MM.1S (cell line): Measurements from ENCODE around the gene AMOTL2.

Experiments used
- DNase-seq: peaks from one replicate; pipeline ENCODE4 v3.0.0-alpha.2; 2015
- H2AFZ ChIP-seq: fragments of 300-600 bp; sonication (generic); 2 replicates; pipeline ENCODE4 v1.6.0; 2016; ENCODE audit warnings: antibody characterized with exemption, low read length
- H3F3A ChIP-seq: fragments of 300-600 bp; sonication (generic); 2 replicates; pipeline ENCODE4 v1.6.1; 2016; ENCODE audit warnings: mild to moderate bottlenecking, antibody characterized with exemption, low read length, moderate library complexity, mixed read lengths; ENCODE audit not compliant: insufficient read depth
- H3K27ac ChIP-seq: fragments of 300-600 bp; sonication (generic); 2 replicates; pipeline ENCODE4 v1.5.1; 2016; ENCODE audit warnings: mild to moderate bottlenecking, low read length
- H3K27me3 ChIP-seq: fragments of 300-600 bp; sonication (generic); replicated peaks from 2 replicates; pipeline ENCODE4 v1.6.0; 2016; ENCODE audit warnings: low read length; ENCODE audit not compliant: insufficient read depth
- H3K36me3 ChIP-seq: fragments of 300-600 bp; sonication (generic); replicated peaks from 2 replicates; pipeline ENCODE4 v1.6.1; 2016; ENCODE audit warnings: mild to moderate bottlenecking, low read length, mixed read lengths; ENCODE audit not compliant: insufficient read depth
- H3K4me1 ChIP-seq: fragments of 300-600 bp; sonication (generic); 2 replicates; pipeline ENCODE4 v1.6.1; 2016; ENCODE audit warnings: low read length, mixed read lengths
- H3K4me2 ChIP-seq: fragments of 300-600 bp; sonication (generic); 2 replicates; pipeline ENCODE4 v1.6.0; 2016; ENCODE audit warnings: low read depth, low read length
- H3K4me3 ChIP-seq: fragments of 300-600 bp; sonication (generic); 2 replicates; pipeline ENCODE4 v1.5.1; 2016; ENCODE audit warnings: low read length, mixed read lengths
- H3K79me2 ChIP-seq: fragments of 300-600 bp; sonication (generic); 2 replicates; pipeline ENCODE4 v1.6.1; 2016; ENCODE audit warnings: mixed run types, low read length, mixed read lengths
- H3K9ac ChIP-seq: fragments of 300-600 bp; sonication (generic); 2 replicates; pipeline ENCODE4 v1.6.1; 2016; ENCODE audit warnings: low read length, mixed read lengths
- H3K9me2 ChIP-seq: fragments of 300-600 bp; sonication (generic); replicated peaks from 2 replicates; pipeline ENCODE4 v1.6.1; 2016; ENCODE audit warnings: mild to moderate bottlenecking, low read length, mixed read lengths; ENCODE audit not compliant: insufficient read depth
- H3K9me3 ChIP-seq: fragments of 300-600 bp; sonication (generic); replicated peaks from 2 replicates; pipeline ENCODE4 v1.6.1; 2016; ENCODE audit warnings: mild to moderate bottlenecking, low read length, mixed read lengths; ENCODE audit not compliant: insufficient read depth
- H4K20me1 ChIP-seq: fragments of 300-600 bp; sonication (generic); 2 replicates; pipeline ENCODE4 v1.6.1; 2016; ENCODE audit warnings: mild to moderate bottlenecking, low read length, moderate library complexity, mixed read lengths; ENCODE audit not compliant: insufficient read depth
- EZH2 ChIP-seq: fragments of 300-600 bp; sonication (generic); optimal IDR thresholded peaks from 2 replicates; pipeline ENCODE3; 2017; ENCODE audit warnings: low read depth, mild to moderate bottlenecking, antibody characterized with exemption, low read length, mixed read lengths
- EZH2phosphoT487 ChIP-seq: fragments of 300-600 bp; sonication (generic); IDR thresholded peaks from 2 replicates; pipeline ENCODE4 v1.6.1; 2018; ENCODE audit warnings: antibody characterized with exemption, low read length
- TF ChIP-seq, protein P1 (sequence below): fragments of 300-600 bp; sonication (generic); IDR thresholded peaks from 2 replicates; pipeline ENCODE4 v1.5.1; 2016; ENCODE audit warnings: antibody characterized with exemption, low read length, mixed read lengths

The AMOTL2 gene

DNA sequence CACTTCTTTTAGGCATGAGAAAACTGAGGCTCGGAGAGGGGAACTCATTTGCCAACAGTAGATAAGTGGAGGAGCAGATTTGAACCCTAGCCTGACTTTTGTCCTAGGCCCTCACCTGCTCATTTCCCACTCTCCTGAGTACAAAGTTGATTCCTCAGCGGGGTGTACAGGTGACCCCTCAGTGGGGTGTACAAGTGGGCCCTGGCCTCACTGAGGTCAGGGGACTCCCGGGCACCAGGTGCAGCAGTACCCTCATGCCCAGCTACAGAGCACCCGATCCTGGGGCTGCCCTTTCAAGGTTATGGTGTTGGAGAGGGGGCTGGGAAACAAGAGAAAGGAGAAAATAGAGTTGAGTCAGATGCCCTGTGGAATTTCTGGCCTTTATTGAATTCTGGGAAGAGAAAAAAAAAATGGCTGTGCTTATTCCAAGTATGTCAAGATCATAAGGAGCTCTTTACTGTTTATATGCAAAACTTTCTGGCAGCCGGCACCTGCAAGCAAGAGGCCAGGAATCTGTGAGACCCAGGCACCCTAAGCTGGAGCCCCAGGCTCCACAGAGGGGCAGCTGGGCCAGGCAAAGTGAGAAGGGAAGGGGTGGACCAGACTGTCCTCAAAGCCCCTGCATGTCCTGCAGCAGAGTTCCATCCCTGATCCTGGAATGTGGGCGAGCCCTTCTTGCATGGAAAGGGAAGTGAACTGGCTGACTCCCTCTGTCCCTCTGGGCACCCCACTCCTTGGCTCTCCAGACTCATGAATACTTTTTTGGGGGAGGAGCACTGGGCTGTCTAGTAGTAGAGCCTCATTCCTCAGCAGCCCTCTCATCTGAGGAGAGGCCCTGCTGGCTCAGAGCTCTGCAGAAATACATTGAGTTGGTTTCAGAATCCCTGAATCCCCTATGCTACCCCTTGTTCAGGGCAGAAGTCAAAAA lies 43.1 kb downstream of the AMOTL2 start:
- H3K36me3 ChIP-seq = no peaks in the 10 kb centered on the region
- no peak overlapping the region for H3K4me2 ChIP-seq
- H3K9me3 ChIP-seq = no peaks in the 10 kb centered on the region
- H3F3A ChIP-seq = no peaks in the 10 kb centered on the region
- H3K79me2 ChIP-seq = no peaks in the 10 kb centered on the region
- no peak overlapping the region for H3K4me3 ChIP-seq
- H3K9me2 ChIP-seq = no peaks in the 10 kb centered on the region
- H4K20me1 ChIP-seq = no peaks in the 10 kb centered on the region
- TF ChIP-seq EZH2phosphoT487 (no peak), EZH2 (no peak)
- TF ChIP-seq, protein P1, sequence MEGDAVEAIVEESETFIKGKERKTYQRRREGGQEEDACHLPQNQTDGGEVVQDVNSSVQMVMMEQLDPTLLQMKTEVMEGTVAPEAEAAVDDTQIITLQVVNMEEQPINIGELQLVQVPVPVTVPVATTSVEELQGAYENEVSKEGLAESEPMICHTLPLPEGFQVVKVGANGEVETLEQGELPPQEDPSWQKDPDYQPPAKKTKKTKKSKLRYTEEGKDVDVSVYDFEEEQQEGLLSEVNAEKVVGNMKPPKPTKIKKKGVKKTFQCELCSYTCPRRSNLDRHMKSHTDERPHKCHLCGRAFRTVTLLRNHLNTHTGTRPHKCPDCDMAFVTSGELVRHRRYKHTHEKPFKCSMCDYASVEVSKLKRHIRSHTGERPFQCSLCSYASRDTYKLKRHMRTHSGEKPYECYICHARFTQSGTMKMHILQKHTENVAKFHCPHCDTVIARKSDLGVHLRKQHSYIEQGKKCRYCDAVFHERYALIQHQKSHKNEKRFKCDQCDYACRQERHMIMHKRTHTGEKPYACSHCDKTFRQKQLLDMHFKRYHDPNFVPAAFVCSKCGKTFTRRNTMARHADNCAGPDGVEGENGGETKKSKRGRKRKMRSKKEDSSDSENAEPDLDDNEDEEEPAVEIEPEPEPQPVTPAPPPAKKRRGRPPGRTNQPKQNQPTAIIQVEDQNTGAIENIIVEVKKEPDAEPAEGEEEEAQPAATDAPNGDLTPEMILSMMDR = no peak
- no peak overlapping the region for H3K9ac ChIP-seq
- H2AFZ ChIP-seq = no peak overlapping the region
- no peaks in the 10 kb centered on the region for H3K4me1 ChIP-seq
- DNase-seq = no peak
- no peaks in the 10 kb centered on the region for H3K27me3 ChIP-seq
- H3K27ac ChIP-seq = no peak overlapping the region

DNA sequence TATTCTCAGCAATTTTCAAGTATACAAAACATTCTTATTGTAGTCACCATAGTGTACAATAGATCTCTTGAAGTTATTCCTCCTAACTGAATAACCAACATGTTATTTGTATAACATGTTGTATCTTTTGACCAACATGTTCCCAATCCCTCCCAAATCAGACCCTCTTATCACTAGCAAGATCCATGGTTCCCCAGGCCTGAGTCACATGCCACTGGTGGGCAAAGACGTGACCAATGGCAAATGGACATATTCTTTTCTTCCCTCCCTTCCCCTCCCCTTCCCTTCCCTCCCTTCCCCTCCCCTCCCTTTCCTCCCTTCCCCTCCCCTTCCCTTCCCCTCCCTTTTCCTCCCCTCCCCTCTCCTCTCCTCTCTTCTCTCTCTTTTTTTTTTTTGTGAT lies 45.4 kb downstream of the AMOTL2 start:
- Histone ChIP-seq H3K9me3 (no peaks in the 10 kb centered on the region), H2AFZ (no peak overlapping the region), H3K27me3 (no peaks in the 10 kb centered on the region), H3K27ac (no peak overlapping the region), H3K4me2 (no peak overlapping the region), H4K20me1 (no peaks in the 10 kb centered on the region), H3K79me2 (no peaks in the 10 kb centered on the region), H3K4me1 (no peaks in the 10 kb centered on the region), H3K36me3 (no peaks in the 10 kb centered on the region), H3F3A (no peaks in the 10 kb centered on the region), H3K4me3 (no peak overlapping the region), H3K9me2 (no peaks in the 10 kb centered on the region), H3K9ac (no peak overlapping the region)
- TF ChIP-seq EZH2phosphoT487 (no peak), EZH2 (no peak)
- TF ChIP-seq, protein P1 = no peak
- no peak for DNase-seq

DNA sequence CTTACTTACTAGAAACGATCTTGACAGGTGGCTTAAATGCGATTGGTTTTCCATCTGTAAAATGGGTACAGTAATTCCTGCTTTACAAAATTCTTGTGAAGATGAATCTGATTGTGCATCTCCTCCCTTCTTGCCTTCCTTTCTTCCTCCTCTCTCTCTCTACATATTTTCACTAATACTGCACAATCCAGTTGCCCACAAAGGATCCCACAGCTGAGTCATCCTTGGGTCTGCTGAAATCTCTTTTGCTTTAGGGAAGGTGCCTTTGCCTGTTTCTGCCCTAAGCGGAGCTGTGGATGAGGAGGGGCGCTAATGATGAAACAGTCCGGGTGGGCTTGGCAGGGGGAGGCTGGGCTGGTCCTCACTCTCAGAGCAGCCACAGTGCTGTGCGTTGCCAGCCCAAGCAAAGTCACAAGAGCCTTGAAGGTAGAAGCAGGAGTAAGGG lies 46.1 kb downstream of the AMOTL2 start:
- H4K20me1 ChIP-seq = no peaks in the 10 kb centered on the region
- no peak overlapping the region for H3K9ac ChIP-seq
- H3K27me3 ChIP-seq = no peaks in the 10 kb centered on the region
- no peak for TF ChIP-seq EZH2phosphoT487
- TF ChIP-seq, protein P1 = no peak
- no peak for TF ChIP-seq EZH2
- no peaks in the 10 kb centered on the region for H3K79me2 ChIP-seq
- H3K4me1 ChIP-seq = no peaks in the 10 kb centered on the region
- H3K27ac ChIP-seq = no peak overlapping the region
- no peaks in the 10 kb centered on the region for H3K36me3 ChIP-seq
- no peaks in the 10 kb centered on the region for H3F3A ChIP-seq
- no peak overlapping the region for H3K4me2 ChIP-seq
- no peak overlapping the region for H3K4me3 ChIP-seq
- H3K9me2 ChIP-seq = no peaks in the 10 kb centered on the region
- no peak overlapping the region for H2AFZ ChIP-seq
- no peaks in the 10 kb centered on the region for H3K9me3 ChIP-seq
- DNase-seq = no peak
